Gastrocnemius medialis (tissue), 4 donors: ENCODE measurements around the gene RBCK1. TPM values are rescaled to one million over a fixed set of nuclear protein-coding genes. Genes with fewer than 3 reads are reported as not detected.

Source experiments
- ATAC-seq, 2 donors: fragments of 150-250 bp; one replicate each; pipeline ENCODE4 v1.9.1; 2016
- DNase-seq, 2 donors: peaks; one replicate each; pipeline ENCODE4 v3.0.0-alpha.2; 2019
- H3K27ac ChIP-seq, 4 donors: fragments of 200-600 bp; sonication (generic); 1 replicate in 1 of 4; 2 replicates in 3 of 4; pipeline ENCODE4 v1.5.1; 2016 to 2018; ENCODE audit warnings: mild to moderate bottlenecking in 2 of 4, moderate library complexity in 1 of 4
- H3K27me3 ChIP-seq, 3 donors: fragments of 200-600 bp; sonication (generic) in 2 of 3; 1 replicate in 1 of 3; 2 replicates in 2 of 3; pipeline versions ENCODE4 v1.5.1 to v1.6.0; 2016 to 2019; ENCODE audit warnings: mild to moderate bottlenecking in 1 of 3, moderate library complexity in 1 of 3
- H3K36me3 ChIP-seq, 2 donors: fragments of 200-600 bp; sonication (generic) in 1 of 2; one replicate each; pipeline ENCODE4 v1.5.1; 2017 to 2018
- H3K4me1 ChIP-seq, 2 donors: fragments of 200-600 bp; sonication (generic) in 1 of 2; one replicate each; pipeline ENCODE4 v1.5.1; 2016 to 2017; ENCODE audit warnings: mild to moderate bottlenecking in 2 of 2
- H3K4me3 ChIP-seq, 4 donors: fragments of 200-600 bp; sonication (generic) in 3 of 4; 1 replicate in 1 of 4; 2 replicates in 3 of 4; pipeline ENCODE4 v1.5.1; 2016 to 2019; ENCODE audit warnings: mild to moderate bottlenecking in 2 of 4
- H3K9me3 ChIP-seq, 3 donors: fragments of 200-600 bp; sonication (generic) in 2 of 3; 1 replicate in 1 of 3; 2 replicates in 2 of 3; pipeline ENCODE4 v1.5.1; 2016 to 2019
- POLR2A ChIP-seq, 2 donors: fragments of 450-650 bp; IDR thresholded peaks; one replicate each; pipeline ENCODE4 v1.6.1; 2017; ENCODE audit warnings: antibody characterized with exemption in 2 of 2, mild to moderate bottlenecking in 2 of 2, moderate library complexity in 2 of 2
- in situ Hi-C, 4 donors: fragments of 200-750 bp; cut with MboI; loops; one replicate each; pipeline versions ENCODE4 v1.15.0 to v1.8.0; 2017; ENCODE audit warnings: low sequenced_read_pairs in 4 of 4
- intact Hi-C: fragments of 100-400 bp; cut with DNase I; formaldehyde crosslinking; loops from one replicate; pipeline ENCODE4 v1.15.1; 2023; ENCODE audit warnings: low total_unique reads
- total RNA-seq, 4 donors: library from RNA; depleted of rRNA; stranded (reverse); fragments of >200 nt; gene quantifications; one replicate each; pipeline versions ENCODE4 v1.1.0 to v1.2.3, GENCODE V29; 2016
- TF ChIP-seq, protein P1 (sequence below), 5 experiments: fragments of 450-650 bp in 3 of 5; fragments of 200-600 bp in 2 of 5; sonication (generic) in 2 of 5; IDR thresholded peaks in 4 of 5; conservative IDR thresholded peaks in 1 of 5; 1 replicate in 4 of 5; 2 replicates in 1 of 5; pipeline ENCODE4 v1.5.1; 2016 to 2019; ENCODE audit warnings: antibody characterized with exemption in 5 of 5, mild to moderate bottlenecking in 3 of 5, moderate library complexity in 3 of 5

Gene RBCK1
- total RNA-seq, 4 donors from 2014 or later, result 38.6 to 76.5 (median 62.6) TPM

DNA sequence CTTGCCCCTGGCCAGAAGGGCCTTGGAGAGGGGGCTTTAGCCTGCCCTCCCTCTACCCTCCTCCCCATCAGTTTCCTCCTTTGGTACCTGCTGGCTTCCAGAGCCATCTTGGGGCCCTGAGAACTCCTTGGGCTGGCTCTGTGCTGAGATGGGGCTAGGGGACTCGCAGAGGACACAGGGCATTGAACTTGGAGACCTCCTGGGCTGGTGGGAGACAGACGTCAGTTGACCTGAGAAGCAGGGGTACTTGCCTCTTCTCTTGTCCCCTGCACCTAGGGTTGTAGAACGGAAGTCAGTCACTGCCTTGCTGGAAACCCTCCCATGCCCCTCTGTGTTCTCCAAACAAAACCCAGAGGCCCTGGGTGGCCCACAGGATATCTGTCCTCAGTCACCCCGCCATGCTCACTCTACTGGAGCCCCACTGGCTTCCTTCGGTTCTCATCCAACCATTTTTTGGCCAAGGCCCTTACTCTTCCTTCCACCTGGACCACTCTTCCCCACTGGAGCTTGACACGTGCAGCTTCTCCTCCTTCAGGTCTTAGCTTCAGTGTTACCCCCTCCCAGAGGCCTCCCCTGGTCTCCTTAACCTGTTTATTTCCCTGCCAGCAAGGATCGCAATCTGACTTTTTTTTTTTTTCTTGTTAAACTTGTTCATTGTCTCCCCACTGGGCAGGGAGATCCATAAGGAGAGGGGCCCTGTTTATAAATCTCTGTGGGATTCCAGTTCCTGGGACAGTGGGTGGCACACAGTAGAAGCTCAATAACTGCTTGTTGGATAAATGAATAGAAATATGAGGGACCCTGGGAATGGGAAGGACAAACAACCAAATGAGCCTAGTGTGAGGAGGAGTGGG is 971 bp downstream of the RBCK1 start:
- Histone ChIP-seq H3K27ac (peak overlapping the region; percentile 95 to 98 (median 97)), H3K27me3 (no peaks in the 10 kb centered on the region), H3K4me3 (peak overlapping the region; percentile 92 to 96 (median 95)), H3K4me1 (peaks cover 25 to 26% of the 10 kb centered on the region in 2 donors), H3K9me3 (no peaks in the 10 kb centered on the region), H3K36me3 (peaks cover 0 to 5% of the 10 kb centered on the region in 2 donors)
- ATAC-seq (no peak), DNase-seq (no peak)
- intact Hi-C loops, result loop anchor here (2.0 to 5.0 kb wide), 4 partner anchors 57 to 243 kb away; partner anchors contain the start of genes CSNK2A1, SRXN1 and ZCCHC3
- in situ Hi-C loops, result no loop called here
- TF ChIP-seq POLR2A (IDR thresholded peaks at IDR 0.05), result no peak
- TF ChIP-seq, protein P1, sequence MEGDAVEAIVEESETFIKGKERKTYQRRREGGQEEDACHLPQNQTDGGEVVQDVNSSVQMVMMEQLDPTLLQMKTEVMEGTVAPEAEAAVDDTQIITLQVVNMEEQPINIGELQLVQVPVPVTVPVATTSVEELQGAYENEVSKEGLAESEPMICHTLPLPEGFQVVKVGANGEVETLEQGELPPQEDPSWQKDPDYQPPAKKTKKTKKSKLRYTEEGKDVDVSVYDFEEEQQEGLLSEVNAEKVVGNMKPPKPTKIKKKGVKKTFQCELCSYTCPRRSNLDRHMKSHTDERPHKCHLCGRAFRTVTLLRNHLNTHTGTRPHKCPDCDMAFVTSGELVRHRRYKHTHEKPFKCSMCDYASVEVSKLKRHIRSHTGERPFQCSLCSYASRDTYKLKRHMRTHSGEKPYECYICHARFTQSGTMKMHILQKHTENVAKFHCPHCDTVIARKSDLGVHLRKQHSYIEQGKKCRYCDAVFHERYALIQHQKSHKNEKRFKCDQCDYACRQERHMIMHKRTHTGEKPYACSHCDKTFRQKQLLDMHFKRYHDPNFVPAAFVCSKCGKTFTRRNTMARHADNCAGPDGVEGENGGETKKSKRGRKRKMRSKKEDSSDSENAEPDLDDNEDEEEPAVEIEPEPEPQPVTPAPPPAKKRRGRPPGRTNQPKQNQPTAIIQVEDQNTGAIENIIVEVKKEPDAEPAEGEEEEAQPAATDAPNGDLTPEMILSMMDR (IDR thresholded peaks at IDR 0.05 in 4 of 5, conservative IDR thresholded peaks at IDR 0.05 in 1 of 5), result no peak

DNA sequence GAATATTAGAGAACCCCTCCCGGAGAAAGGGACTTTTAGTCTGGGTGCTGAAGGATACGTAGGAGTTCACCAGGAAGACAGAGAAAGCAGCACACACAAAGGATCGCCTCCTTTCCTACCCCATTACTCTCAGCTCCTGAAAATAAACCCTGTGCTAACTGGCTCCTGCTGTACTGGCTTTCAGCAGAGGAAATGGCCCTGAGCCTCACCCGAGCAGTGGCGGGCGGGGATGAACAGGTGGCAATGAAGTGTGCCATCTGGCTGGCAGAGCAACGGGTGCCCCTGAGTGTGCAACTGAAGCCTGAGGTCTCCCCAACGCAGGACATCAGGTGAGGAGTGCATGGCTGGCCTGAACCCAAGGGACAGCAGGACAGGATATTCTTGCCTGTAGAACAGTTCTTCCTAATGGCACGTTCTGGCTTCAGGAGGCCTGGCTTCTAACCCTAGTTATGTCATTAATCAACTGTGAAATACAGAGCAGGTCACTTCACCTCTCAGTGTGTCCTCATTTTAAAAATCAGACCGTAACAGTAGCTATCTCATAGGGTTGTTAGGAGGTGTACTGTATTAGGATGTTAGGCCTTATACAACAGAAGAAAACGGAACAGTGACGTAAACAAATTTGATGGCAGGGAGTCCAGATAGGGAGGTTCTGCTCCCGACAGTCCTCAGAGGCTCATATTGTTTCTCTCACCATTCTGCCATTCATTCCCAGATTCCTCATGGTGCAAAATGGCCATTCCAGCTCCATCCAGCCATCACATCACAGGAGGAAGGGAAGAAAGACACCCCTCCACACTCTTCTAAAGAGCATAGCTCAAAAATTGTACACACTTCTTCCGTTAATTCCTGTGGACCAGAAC is 1.8 kb downstream of the RBCK1 start:
- peaks cover 25 to 26% of the 10 kb centered on the region in 2 donors for H3K4me1 ChIP-seq
- peak; percentile 46 to 61 for TF ChIP-seq POLR2A (IDR thresholded peaks at IDR 0.05)
- TF ChIP-seq, protein P1 (IDR thresholded peaks at IDR 0.05 in 4 of 5, conservative IDR thresholded peaks at IDR 0.05 in 1 of 5), result no peak
- no peaks in the 10 kb centered on the region for H3K9me3 ChIP-seq
- peak; percentile 42 to 58 for ATAC-seq
- intact Hi-C loops, result loop anchor here (2.0 to 5.0 kb wide), 4 partner anchors 58 to 242 kb away; partner anchors contain the start of genes CSNK2A1, SRXN1 and ZCCHC3
- peak; percentile 82 to 89 for DNase-seq
- H3K36me3 ChIP-seq, result peaks cover 0 to 5% of the 10 kb centered on the region in 2 donors
- H3K27me3 ChIP-seq, result no peaks in the 10 kb centered on the region
- in situ Hi-C loops, result loop anchor here in 1 of 4 donors (10.0 kb wide), 1 partner anchor 65 kb away; no protein-coding TSS in a partner anchor
- H3K27ac ChIP-seq, result peak overlapping the region; percentile 95 to 98 (median 97)
- peak overlapping the region; percentile 92 to 96 (median 95) for H3K4me3 ChIP-seq

DNA sequence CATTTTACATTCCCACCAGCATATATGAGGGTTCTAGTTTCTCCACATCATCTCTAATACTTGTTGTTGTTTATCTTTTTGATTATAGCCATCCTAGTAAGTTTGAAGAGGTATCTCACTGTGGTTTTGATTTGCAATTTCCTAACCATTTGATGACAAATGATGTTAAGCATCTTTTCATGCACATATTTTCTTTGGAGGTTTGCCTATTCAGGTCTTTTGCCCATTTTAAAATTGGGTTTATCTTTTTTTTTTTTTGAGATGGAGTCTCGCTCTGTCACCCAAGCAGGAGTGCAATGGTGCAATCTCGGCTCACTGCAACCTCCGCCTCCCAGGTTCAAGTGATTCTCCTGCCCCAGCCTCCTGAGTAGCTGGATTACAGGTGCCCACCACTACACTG is 4.0 kb downstream of the RBCK1 start:
- peaks cover 27 to 34% of the 10 kb centered on the region in 2 donors for H3K4me1 ChIP-seq
- no peaks in the 10 kb centered on the region for H3K9me3 ChIP-seq
- H3K27ac ChIP-seq, result no peak overlapping the region
- peaks cover 0 to 5% of the 10 kb centered on the region in 2 donors for H3K36me3 ChIP-seq
- TF ChIP-seq POLR2A (IDR thresholded peaks at IDR 0.05), result no peak
- TF ChIP-seq, protein P1 (IDR thresholded peaks at IDR 0.05 in 4 of 5, conservative IDR thresholded peaks at IDR 0.05 in 1 of 5), result no peak
- ATAC-seq (no peak), DNase-seq (no peak)
- intact Hi-C loops, result no loop called here
- in situ Hi-C loops, result loop anchor here in 1 of 4 donors (10.0 kb wide), 1 partner anchor 63 kb away; no protein-coding TSS in a partner anchor
- H3K4me3 ChIP-seq, result no peak overlapping the region
- H3K27me3 ChIP-seq, result no peaks in the 10 kb centered on the region

DNA sequence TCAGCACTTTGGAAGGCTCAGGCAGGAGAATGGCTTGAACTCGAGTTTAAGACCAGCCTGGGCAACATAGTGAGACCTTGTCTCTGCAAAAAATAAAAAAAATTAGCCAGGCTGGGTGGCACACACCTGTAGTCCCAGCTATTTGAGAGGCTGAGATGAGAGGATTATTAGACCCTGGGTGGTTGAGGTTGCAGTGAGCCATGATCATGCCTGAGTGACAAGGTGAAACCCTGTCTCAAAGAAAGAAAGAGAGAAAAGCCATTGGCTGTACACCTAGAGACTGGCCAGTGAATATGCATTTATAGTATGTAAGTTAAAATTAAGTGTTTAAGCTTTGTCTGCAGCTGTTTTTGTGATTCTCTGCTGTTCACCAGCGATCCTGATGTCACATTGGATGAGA is 6.1 kb downstream of the RBCK1 start:
- peaks cover 20 to 33% of the 10 kb centered on the region in 2 donors for H3K4me1 ChIP-seq
- peaks cover 0 to 11% of the 10 kb centered on the region in 2 donors for H3K36me3 ChIP-seq
- no peaks in the 10 kb centered on the region for H3K27me3 ChIP-seq
- intact Hi-C loops (no loop called here), in situ Hi-C loops (loop anchor here in 1 of 4 donors (10.0 kb wide), 1 partner anchor 61 kb away; no protein-coding TSS in a partner anchor)
- no peak overlapping the region for H3K4me3 ChIP-seq
- no peaks in the 10 kb centered on the region for H3K9me3 ChIP-seq
- no peak overlapping the region for H3K27ac ChIP-seq
- DNase-seq (no peak), ATAC-seq (no peak)
- TF ChIP-seq, protein P1 (IDR thresholded peaks at IDR 0.05 in 4 of 5, conservative IDR thresholded peaks at IDR 0.05 in 1 of 5), result no peak
- no peak for TF ChIP-seq POLR2A (IDR thresholded peaks at IDR 0.05)
